ENCODE data around the gene RGS1. TPM values are rescaled to one million over a fixed set of nuclear protein-coding genes. Genes with fewer than 3 reads are reported as not detected.

The RGS1 gene
- total RNA-seq, 4 donors from 2014 or later, result 23.9 to 85.6 (median 53.1) TPM

GRCh38 chr1:192608671-192609070, 33.1 kb downstream of the RGS1 start:
- intact Hi-C loops (cut with DNase I; ENCODE audit: low total_unique reads), result loop anchor here (10.0 kb wide), 1 partner anchor 134 kb away; no protein-coding TSS in a partner anchor
- TF ChIP-seq CTCF (IDR thresholded peaks at IDR 0.05), result no peak
- no peak for TF ChIP-seq POLR2A (IDR thresholded peaks at IDR 0.05)
- no peak for DNase-seq (ENCODE audit: low spot score in 2 of 2)
- H3K4me3 ChIP-seq (ENCODE audit: low read depth, poor library complexity, severe bottlenecking), result no peak overlapping the region
- WGBS, 2 donors, result 70 to 95% methylated on average over 2 of the region's 2 CpGs

GRCh38 chr1:192609110-192610079, 33.8 kb downstream of the RGS1 start:
- TF ChIP-seq POLR2A (IDR thresholded peaks at IDR 0.05), result no peak
- TF ChIP-seq CTCF (IDR thresholded peaks at IDR 0.05), result no peak
- no peak overlapping the region for H3K4me3 ChIP-seq (ENCODE audit: low read depth, poor library complexity, severe bottlenecking)
- WGBS, 2 donors, result 70 to 78% methylated on average over 12 of the region's 12 CpGs
- peak; percentile 65 to 83 for DNase-seq (ENCODE audit: low spot score in 2 of 2)
- intact Hi-C loops (cut with DNase I; ENCODE audit: low total_unique reads), result loop anchor here (10.0 kb wide), 1 partner anchor 135 kb away; no protein-coding TSS in a partner anchor

- intact Hi-C loops (cut with DNase I; ENCODE audit: low total_unique reads), result no loop called here
- 57 to 59% methylated on average over 3 of the region's 3 CpGs for WGBS, 2 donors
- H3K4me3 ChIP-seq (ENCODE audit: low read depth, poor library complexity, severe bottlenecking), result no peak overlapping the region
- no peak for DNase-seq (ENCODE audit: low spot score in 2 of 2)
- TF ChIP-seq POLR2A (IDR thresholded peaks at IDR 0.05) (no peak), CTCF (IDR thresholded peaks at IDR 0.05) (no peak)
Measured at GRCh38 chr1:192610112-192610889, 34.7 kb downstream of the RGS1 start.

GRCh38 chr1:192615055-192615454, 39.5 kb downstream of the RGS1 start:
- H3K4me3 ChIP-seq (ENCODE audit: low read depth, poor library complexity, severe bottlenecking), result no peak overlapping the region
- DNase-seq (ENCODE audit: low spot score in 2 of 2), result no peak
- 97 to 100% methylated on average over 1 of the region's 1 CpG for WGBS, 2 donors
- TF ChIP-seq POLR2A (IDR thresholded peaks at IDR 0.05) (no peak), CTCF (IDR thresholded peaks at IDR 0.05) (no peak)
- intact Hi-C loops (cut with DNase I; ENCODE audit: low total_unique reads), result no loop called here

- H3K4me3 ChIP-seq (ENCODE audit: low read depth, poor library complexity, severe bottlenecking), result no peak overlapping the region
- no peak for DNase-seq (ENCODE audit: low spot score in 2 of 2)
- TF ChIP-seq POLR2A (IDR thresholded peaks at IDR 0.05), result no peak
- no peak for TF ChIP-seq CTCF (IDR thresholded peaks at IDR 0.05)
- intact Hi-C loops (cut with DNase I; ENCODE audit: low total_unique reads), result no loop called here
Measured at GRCh38 chr1:192620071-192620635, 44.6 kb downstream of the RGS1 start.
